ENCODE results near the gene SGCA. TPM values are rescaled to one million over a fixed set of nuclear protein-coding genes. Genes with fewer than 3 reads are reported as not detected.
A peak's percentile ranks its signal among the peaks of the same experiment; 100 is the strongest.

The SGCA gene
- total and polyA plus RNA-seq, 2 of the 13 experiments (the other 11 are each of a cell fraction or from before 2014, with no cell fraction given) = not detected

- no peak for TF ChIP-seq NFAT5 (CRISPR knock-in tag; IDR thresholded peaks at IDR 0.05)
- TF ChIP-seq ZNF674 (CRISPR knock-in tag; IDR thresholded peaks at IDR 0.05; ENCODE audit: low read depth) = no peak
- no peak for TF ChIP-seq TRIM22 (IDR thresholded peaks at IDR 0.05)
- no peak for TF ChIP-seq ZZZ3 (CRISPR knock-in tag; IDR thresholded peaks at IDR 0.05; ENCODE audit: borderline replicate concordance)
- TF ChIP-seq KIAA2018 (CRISPR knock-in tag; IDR thresholded peaks at IDR 0.05; ENCODE audit: borderline replicate concordance) = no peak
- peak; percentile 53; the same call in 1 of the 2 replicates for TF ChIP-seq ZNF34 (CRISPR knock-in tag; IDR thresholded peaks at IDR 0.05; ENCODE audit: borderline replicate concordance)
- no peak for TF ChIP-seq GLI4 (CRISPR knock-in tag; IDR thresholded peaks at IDR 0.05; ENCODE audit: borderline replicate concordance)
- TF ChIP-seq ARNT (IDR thresholded peaks at IDR 0.05) = no peak
- no peak for TF ChIP-seq ZNF75D (CRISPR knock-in tag; IDR thresholded peaks at IDR 0.05; ENCODE audit: borderline replicate concordance)
- peak; percentile 66; the same call in 1 of the 2 replicates for TF ChIP-seq IRF9 (CRISPR knock-in tag; IDR thresholded peaks at IDR 0.05; ENCODE audit: borderline replicate concordance)
These were observed 34.9 kb downstream of the SGCA start (continued) for GRCh38 chr17:50200457-50201275.
